Liver (tissue), 9 donors: Measurements from ENCODE around the gene APBA2. TPM values are rescaled to one million over a fixed set of nuclear protein-coding genes. Genes with fewer than 3 reads are reported as not detected.

ENCODE experiments used
- DNase-seq: peaks from one replicate; pipeline ENCODE4 v3.0.0-alpha.2; 2017; ENCODE audit warnings: low spot score
- H3K27ac ChIP-seq, 2 donors: one replicate each; pipeline ENCODE4 v1.7.0; 2013; ENCODE audit warnings: inconsistent platforms in 2 of 2, low read length in 2 of 2, control low read depth in 1 of 2, low read depth in 1 of 2, mild to moderate bottlenecking in 1 of 2
- H3K27me3 ChIP-seq, 4 donors: one replicate each; pipeline versions ENCODE4 v1.6.1 to v1.7.0; 2013; ENCODE audit warnings: low read length in 3 of 4, inconsistent platforms in 1 of 4, mild to moderate bottlenecking in 1 of 4, moderate library complexity in 1 of 4; ENCODE audit not compliant: control insufficient read depth in 4 of 4, insufficient read depth in 4 of 4
- H3K36me3 ChIP-seq, 4 donors: one replicate each; pipeline versions ENCODE4 v1.6.1 to v1.7.0; 2013; ENCODE audit warnings: low read length in 3 of 4, mild to moderate bottlenecking in 3 of 4, low read depth in 1 of 4, moderate library complexity in 1 of 4; ENCODE audit not compliant: control insufficient read depth in 4 of 4, insufficient read depth in 3 of 4
- H3K4me1 ChIP-seq, 4 donors: one replicate each; pipeline versions ENCODE4 v1.6.1 to v1.7.0; 2013; ENCODE audit warnings: low read length in 3 of 4, mild to moderate bottlenecking in 3 of 4, moderate library complexity in 1 of 4; ENCODE audit not compliant: control insufficient read depth in 4 of 4, insufficient read depth in 4 of 4
- H3K4me3 ChIP-seq, 3 donors: one replicate each; pipeline versions ENCODE4 v1.6.1 to v1.7.0; 2013; ENCODE audit warnings: low read length in 3 of 3, control low read depth in 1 of 3, low read depth in 1 of 3, mild to moderate bottlenecking in 1 of 3
- H3K9ac ChIP-seq, 2 donors: one replicate each; pipeline ENCODE4 v1.7.0; 2013; ENCODE audit warnings: low read length in 2 of 2, mild to moderate bottlenecking in 2 of 2, moderate library complexity in 2 of 2, control low read depth in 1 of 2, low read depth in 1 of 2
- H3K9me3 ChIP-seq, 4 donors: one replicate each; pipeline versions ENCODE4 v1.6.1 to v1.7.0; 2013; ENCODE audit warnings: low read length in 3 of 4; ENCODE audit not compliant: control insufficient read depth in 4 of 4
- CTCF ChIP-seq: fragments of 150-350 bp; IDR thresholded peaks from 2 replicates; pipeline ENCODE4 v1.5.1; 2017; ENCODE audit warnings: improper control_type of control experiment, low read depth, low read length; ENCODE audit not compliant: missing input control
- FOXA2 ChIP-seq: IDR thresholded peaks from 2 replicates; pipeline ENCODE4 v1.6.1; 2016; ENCODE audit warnings: antibody characterized with exemption
- GABPA ChIP-seq, 2 donors: IDR thresholded peaks in 1 of 2; conservative IDR thresholded peaks in 1 of 2; 2 replicates each; pipeline ENCODE4 v1.6.1; 2016; ENCODE audit warnings: antibody characterized with exemption in 2 of 2, mild to moderate bottlenecking in 1 of 2, moderate library complexity in 1 of 2
- HNF4A ChIP-seq, 2 donors: conservative IDR thresholded peaks; 2 replicates each; pipeline ENCODE4 v1.6.1; 2016; ENCODE audit warnings: antibody characterized with exemption in 2 of 2, mild to moderate bottlenecking in 2 of 2
- JUND ChIP-seq, 2 donors: IDR thresholded peaks; 2 replicates each; pipeline ENCODE4 v1.6.1; 2016; ENCODE audit warnings: antibody characterized with exemption in 2 of 2
- MAX ChIP-seq: IDR thresholded peaks from 2 replicates; pipeline ENCODE4 v1.6.1; 2016; ENCODE audit warnings: antibody characterized with exemption
- NR2F2 ChIP-seq: IDR thresholded peaks from 2 replicates; pipeline ENCODE4 v1.6.1; 2016; ENCODE audit warnings: antibody characterized with exemption
- RAD21 ChIP-seq, 2 donors: IDR thresholded peaks; 2 replicates each; pipeline ENCODE4 v1.6.1; 2016; ENCODE audit warnings: antibody characterized with exemption in 2 of 2, mild to moderate bottlenecking in 2 of 2
- REST ChIP-seq: IDR thresholded peaks from 2 replicates; pipeline ENCODE4 v1.6.1; 2016; ENCODE audit warnings: antibody characterized with exemption, mild to moderate bottlenecking
- RXRA ChIP-seq, 2 donors: IDR thresholded peaks; 2 replicates each; pipeline ENCODE4 v1.6.1; 2017 to 2018; ENCODE audit warnings: antibody characterized with exemption in 2 of 2, mild to moderate bottlenecking in 1 of 2
- SP1 ChIP-seq: IDR thresholded peaks from 2 replicates; pipeline ENCODE4 v1.6.1; 2018; ENCODE audit warnings: antibody characterized with exemption, mild to moderate bottlenecking
- TAF1 ChIP-seq: conservative IDR thresholded peaks from 2 replicates; pipeline ENCODE4 v1.6.1; 2016; ENCODE audit warnings: antibody characterized with exemption, mild to moderate bottlenecking
- YY1 ChIP-seq: IDR thresholded peaks from 2 replicates; pipeline ENCODE4 v1.6.1; 2016; ENCODE audit warnings: antibody characterized with exemption, mild to moderate bottlenecking
- ZBTB33 ChIP-seq: IDR thresholded peaks from 2 replicates; pipeline ENCODE4 v1.6.1; 2016; ENCODE audit warnings: antibody characterized with exemption
- WGBS: extraction: QIAGEN DNeasy Blood & Tissue Kit; methylation state at CpG from one replicate; pipeline ENCODE4 v1.1.7; 2013; 5-methylcytosine and 5-hydroxymethylcytosine counted together
- polyA plus RNA-seq, 2 donors: library from polyadenylated mRNA; stranded (reverse) in 1 of 2; unstranded in 1 of 2; fragments of 200-250 nt in 1 of 2; fragments of >200 nt in 1 of 2; fragmentation: Nextera tagmentation in 1 of 2; extraction: Ambion mirVana in 1 of 2; gene quantifications; one replicate each; pipeline versions ENCODE4 v1.2.1 to v1.2.3, GENCODE V29; 2013 to 2015
- total RNA-seq, 2 donors: library from RNA; depleted of rRNA; stranded (reverse); fragments of >200 nt; gene quantifications; one replicate each; pipeline ENCODE4 v1.2.3, GENCODE V29; 2014
- donor health status: healthy.
- donor health status: healthy.
- donor health status: healthy.
- donor health status: healthy.
- donor health status: healthy.

APBA2 gene
- total and polyA plus RNA-seq, 4 donors, result 0.38 to 2.9 (median 1.7) TPM

- DNase-seq, result no peak
- Histone ChIP-seq H3K36me3 (no peaks in the 10 kb centered on the region), H3K9ac (no peak overlapping the region), H3K4me3 (no peak overlapping the region), H3K4me1 (no peaks in the 10 kb centered on the region), H3K27ac (no peak overlapping the region), H3K27me3 (no peaks in the 10 kb centered on the region), H3K9me3 (no peaks in the 10 kb centered on the region)
- 86% methylated on average over 9 of the region's 9 CpGs for WGBS
- no peak for TF ChIP-seq MAX
Measured at GRCh38 chr15:28986108-28986507, 100.3 kb downstream of the APBA2 start.

- Histone ChIP-seq H3K27ac (no peak overlapping the region), H3K4me3 (no peak overlapping the region), H3K4me1 (no peaks in the 10 kb centered on the region), H3K36me3 (no peaks in the 10 kb centered on the region), H3K9me3 (no peaks in the 10 kb centered on the region), H3K27me3 (no peaks in the 10 kb centered on the region), H3K9ac (no peak overlapping the region)
- 93% methylated on average over 2 of the region's 2 CpGs for WGBS
- TF ChIP-seq HNF4A (conservative IDR thresholded peaks at IDR 0.05) (no peak), RAD21 (IDR thresholded peaks at IDR 0.05) (no peak), SP1 (no peak), YY1 (no peak), MAX (no peak), CTCF (no peak), TAF1 (no peak), FOXA2 (no peak), NR2F2 (no peak), GABPA (IDR thresholded peaks at IDR 0.05 in 1 of 2, conservative IDR thresholded peaks at IDR 0.05 in 1 of 2) (no peak), REST (no peak), ZBTB33 (no peak), RXRA (IDR thresholded peaks at IDR 0.05) (no peak), JUND (IDR thresholded peaks at IDR 0.05) (no peak)
- DNase-seq, result no peak
Measured at GRCh38 chr15:28986726-28987125, 101.0 kb downstream of the APBA2 start.
